HEK293T (cell line): ENCODE data around the gene CCDC148.

Experiments
- CTCF ChIA-PET: fragments of 350-600 bp; formaldehyde crosslinking; extraction: SDS; loops from one replicate; lab custom pipeline; 2021; ENCODE audit warnings: antibody characterized with exemption, inconsistent platforms; lab: Yijun Ruan, JAX
- POLR2A ChIA-PET: fragments of 350-600 bp; formaldehyde crosslinking; extraction: SDS; loops from one replicate; lab custom pipeline; 2020; ENCODE audit warnings: antibody characterized with exemption, inconsistent platforms; lab: Yijun Ruan, JAX
- DNase-seq: peaks from one replicate; pipeline ENCODE4 v3.0.0; 2012; ENCODE audit warnings: mixed read lengths; ENCODE audit errors: extremely low spot score
- ARNT ChIP-seq: fragments of 450-650 bp; IDR thresholded peaks from 2 replicates; pipeline ENCODE4 v1.6.1; 2017; ENCODE audit warnings: mild to moderate bottlenecking
- BHLHE40 ChIP-seq: fragments of 450-650 bp; IDR thresholded peaks from 2 replicates; pipeline ENCODE4 v1.6.1; 2016; ENCODE audit warnings: mild to moderate bottlenecking, moderate library complexity, borderline replicate concordance
- CTBP1 ChIP-seq: fragments of 450-650 bp; IDR thresholded peaks from 2 replicates; pipeline ENCODE4 v1.6.1; 2016; ENCODE audit warnings: borderline replicate concordance
- ELF4 ChIP-seq: fragments of 450-650 bp; IDR thresholded peaks from 2 replicates; pipeline ENCODE4 v1.6.1; 2017; ENCODE audit warnings: antibody characterized with exemption
- FOXA1 ChIP-seq: fragments of 450-650 bp; IDR thresholded peaks from 2 replicates; pipeline ENCODE4 v1.6.1; 2016; ENCODE audit warnings: mild to moderate bottlenecking
- FOXK2 ChIP-seq: fragments of 450-650 bp; IDR thresholded peaks from 2 replicates; pipeline ENCODE4 v1.6.1; 2016; ENCODE audit warnings: mild to moderate bottlenecking
- FOXM1 ChIP-seq: fragments of 450-650 bp; IDR thresholded peaks from 2 replicates; pipeline ENCODE4 v1.6.1; 2017; ENCODE audit warnings: mild to moderate bottlenecking, borderline replicate concordance
- HDGF ChIP-seq: fragments of 450-650 bp; IDR thresholded peaks from 2 replicates; pipeline ENCODE4 v1.6.1; 2017; ENCODE audit warnings: antibody characterized with exemption, borderline replicate concordance
- L3MBTL2 ChIP-seq: fragments of 450-650 bp; conservative IDR thresholded peaks from 2 replicates; pipeline ENCODE4 v1.6.1; 2016; ENCODE audit warnings: mild to moderate bottlenecking
- LEF1 ChIP-seq: fragments of 450-650 bp; IDR thresholded peaks from 2 replicates; pipeline ENCODE4 v1.6.1; 2017; ENCODE audit warnings: mild to moderate bottlenecking, borderline replicate concordance
- NFRKB ChIP-seq: fragments of 450-650 bp; IDR thresholded peaks from 2 replicates; pipeline ENCODE4 v1.6.1; 2016; ENCODE audit warnings: mild to moderate bottlenecking, moderate library complexity
- SP1 ChIP-seq: fragments of 450-650 bp; IDR thresholded peaks from 2 replicates; pipeline ENCODE4 v1.6.1; 2017
- SUZ12 ChIP-seq: fragments of 450-650 bp; IDR thresholded peaks from 2 replicates; pipeline ENCODE4 v1.6.1; 2016; ENCODE audit warnings: mild to moderate bottlenecking
- TARDBP ChIP-seq: fragments of 450-650 bp; IDR thresholded peaks from 2 replicates; pipeline ENCODE4 v1.6.1; 2016
- ZNF384 ChIP-seq: fragments of 450-650 bp; IDR thresholded peaks from 2 replicates; pipeline ENCODE4 v1.6.1; 2016
- TF ChIP-seq, protein P1 (sequence below): fragments of 450-650 bp; IDR thresholded peaks from 2 replicates; pipeline ENCODE4 v1.6.1; 2016

CCDC148 gene

DNA sequence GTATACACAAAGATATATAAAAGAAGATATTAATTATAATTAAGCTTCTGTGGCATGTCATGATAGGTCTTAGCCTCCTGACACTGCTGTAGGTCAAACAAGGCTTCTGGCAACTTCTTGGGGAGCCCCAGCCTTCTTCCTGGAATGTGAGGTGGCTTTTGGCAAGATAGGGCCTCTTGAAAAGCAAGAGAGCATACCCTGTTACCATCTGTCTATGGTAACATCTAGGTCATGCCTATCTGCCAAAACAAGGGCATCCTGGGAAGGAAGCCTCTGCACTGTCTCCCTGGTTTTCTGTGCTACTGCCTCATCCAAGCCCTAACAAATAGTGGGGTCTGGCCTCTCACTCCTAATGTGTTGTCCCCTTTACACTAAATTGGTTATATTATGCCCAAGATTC is 70.9 kb downstream of the CCDC148 start:
- ChIA-PET CTCF (no interaction called here), POLR2A (no interaction called here)
- no peak for TF ChIP-seq LEF1
- TF ChIP-seq, protein P1, sequence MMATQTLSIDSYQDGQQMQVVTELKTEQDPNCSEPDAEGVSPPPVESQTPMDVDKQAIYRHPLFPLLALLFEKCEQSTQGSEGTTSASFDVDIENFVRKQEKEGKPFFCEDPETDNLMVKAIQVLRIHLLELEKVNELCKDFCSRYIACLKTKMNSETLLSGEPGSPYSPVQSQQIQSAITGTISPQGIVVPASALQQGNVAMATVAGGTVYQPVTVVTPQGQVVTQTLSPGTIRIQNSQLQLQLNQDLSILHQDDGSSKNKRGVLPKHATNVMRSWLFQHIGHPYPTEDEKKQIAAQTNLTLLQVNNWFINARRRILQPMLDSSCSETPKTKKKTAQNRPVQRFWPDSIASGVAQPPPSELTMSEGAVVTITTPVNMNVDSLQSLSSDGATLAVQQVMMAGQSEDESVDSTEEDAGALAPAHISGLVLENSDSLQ, result no peak
- no peak for TF ChIP-seq ZNF384
- TF ChIP-seq SP1, result no peak
- DNase-seq, result no peak

GRCh38 chr2:158381978-158382377 is 74.6 kb downstream of the CCDC148 start:
- TF ChIP-seq BHLHE40 (no peak), HDGF (no peak), ELF4 (no peak), FOXM1 (no peak), FOXA1 (no peak), SP1 (no peak), L3MBTL2 (no peak), LEF1 (no peak), SUZ12 (no peak), TARDBP (no peak), FOXK2 (no peak)
- TF ChIP-seq, protein P1, result no peak
- CTCF ChIA-PET, result no interaction called here
- no peak for DNase-seq
- POLR2A ChIA-PET, result no interaction called here

DNA sequence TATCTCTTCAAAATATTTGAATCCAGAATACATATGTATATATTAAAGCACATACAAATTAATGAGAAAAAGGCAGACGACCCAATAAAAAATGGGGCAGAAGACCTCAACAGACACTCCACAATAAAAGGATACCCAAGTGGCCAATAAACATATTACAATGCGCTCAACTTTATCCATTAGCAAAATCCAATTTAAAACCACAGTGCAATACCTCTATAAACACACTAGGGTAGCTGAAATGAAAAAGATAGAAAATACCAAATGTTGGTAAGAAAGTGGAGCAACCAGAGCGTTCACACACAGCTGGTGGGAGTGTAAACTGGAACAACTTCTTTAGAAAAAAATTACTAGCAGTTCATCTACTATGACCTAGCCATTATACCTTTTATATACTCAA is 75.3 kb downstream of the CCDC148 start:
- no peak for TF ChIP-seq BHLHE40
- no peak for TF ChIP-seq CTBP1
- TF ChIP-seq NFRKB, result no peak
- TF ChIP-seq SUZ12, result no peak
- TF ChIP-seq FOXA1, result no peak
- TF ChIP-seq FOXM1, result no peak
- no peak for TF ChIP-seq L3MBTL2
- TF ChIP-seq, protein P1, result no peak
- no peak for TF ChIP-seq ELF4
- no peak for TF ChIP-seq FOXK2
- no peak for DNase-seq
- ChIA-PET POLR2A (no interaction called here), CTCF (no interaction called here)

DNA sequence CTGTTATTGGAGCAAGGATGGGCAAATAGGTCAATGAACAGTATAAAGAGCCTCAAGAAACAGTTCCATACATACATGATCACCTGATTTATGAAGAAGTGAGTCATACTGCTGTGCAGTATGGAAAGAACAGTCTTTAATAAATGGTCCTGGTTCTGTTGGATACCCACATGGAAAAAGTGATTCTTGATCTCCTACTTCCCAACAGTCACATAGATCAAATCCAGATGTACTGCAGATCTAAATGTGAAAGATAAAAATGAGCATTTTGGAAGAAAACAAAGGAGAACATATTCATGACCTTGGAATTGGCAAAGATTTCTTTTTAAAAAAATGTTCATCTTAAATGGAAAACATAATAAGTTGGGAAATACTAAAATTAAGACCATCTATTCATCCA is 75.8 kb downstream of the CCDC148 start:
- CTCF ChIA-PET, result no interaction called here
- DNase-seq, result no peak
- TF ChIP-seq, protein P1, result no peak
- TF ChIP-seq FOXM1 (no peak), BHLHE40 (no peak), ARNT (no peak), LEF1 (no peak), SUZ12 (no peak), L3MBTL2 (no peak), TARDBP (no peak)
- POLR2A ChIA-PET, result no interaction called here

- ChIA-PET CTCF (no interaction called here), POLR2A (no interaction called here)
- no peak for TF ChIP-seq ARNT
- no peak for TF ChIP-seq LEF1
- TF ChIP-seq ZNF384, result no peak
- TF ChIP-seq FOXA1, result no peak
- no peak for TF ChIP-seq BHLHE40
- no peak for TF ChIP-seq FOXM1
- no peak for TF ChIP-seq SP1
- TF ChIP-seq TARDBP, result no peak
- TF ChIP-seq ELF4, result no peak
- no peak for TF ChIP-seq FOXK2
- no peak for TF ChIP-seq SUZ12
- TF ChIP-seq L3MBTL2, result no peak
- no peak for TF ChIP-seq HDGF
- TF ChIP-seq, protein P1, result no peak
- no peak for TF ChIP-seq NFRKB
- TF ChIP-seq CTBP1, result no peak
- no peak for DNase-seq
Measured at GRCh38 chr2:158378926-158379325, 77.6 kb downstream of the CCDC148 start.

DNA sequence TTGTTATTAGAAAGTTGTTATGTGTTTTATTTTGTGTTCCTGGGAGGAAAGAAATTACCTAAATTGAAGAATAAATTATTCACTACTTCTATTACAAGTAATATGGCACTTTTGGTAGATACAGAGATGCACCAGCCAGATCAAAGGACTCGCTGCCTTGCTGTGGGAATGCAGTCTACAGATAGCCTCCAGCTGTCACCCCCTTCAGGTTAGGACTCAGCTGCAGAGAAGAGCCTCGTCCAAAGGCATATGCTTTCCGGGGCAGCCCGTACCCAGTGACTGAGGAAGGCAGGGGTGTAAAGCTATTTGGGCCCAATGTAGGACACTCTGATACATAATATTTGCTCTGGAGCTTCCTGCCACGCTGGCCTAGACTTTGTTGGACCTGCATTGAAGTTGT is 90.2 kb downstream of the CCDC148 start:
- POLR2A ChIA-PET, result no interaction called here
- TF ChIP-seq ARNT (no peak), L3MBTL2 (no peak), NFRKB (no peak), ELF4 (no peak), BHLHE40 (no peak), TARDBP (no peak), ZNF384 (no peak), LEF1 (no peak), SP1 (no peak), CTBP1 (no peak), FOXA1 (no peak)
- TF ChIP-seq, protein P1, result no peak
- DNase-seq, result no peak
- CTCF ChIA-PET, result no interaction called here
